Mesendoderm (in vitro differentiated cells): ENCODE results near the gene ROBO1.

Experiments used
- DNase-seq: peaks from one replicate; pipeline ENCODE4 v3.0.0; 2013
- H2AK5ac ChIP-seq: 2 replicates; pipeline ENCODE4 v1.6.1; 2013; ENCODE audit warnings: low read length, inconsistent platforms
- H2BK120ac ChIP-seq: 2 replicates; pipeline ENCODE4 v1.6.1; 2013; ENCODE audit warnings: low read depth, mild to moderate bottlenecking, low read length, moderate library complexity, mixed read lengths
- H2BK15ac ChIP-seq: replicated peaks from 2 replicates; pipeline ENCODE4 v1.6.1; 2013; ENCODE audit warnings: low read depth, mild to moderate bottlenecking, moderate library complexity
- H2BK5ac ChIP-seq: 2 replicates; pipeline ENCODE4 v1.6.1; 2013; ENCODE audit warnings: low read length, inconsistent platforms
- H3K18ac ChIP-seq: 2 replicates; pipeline ENCODE4 v1.6.1; 2013; ENCODE audit warnings: mild to moderate bottlenecking, low read length, mixed read lengths
- H3K23ac ChIP-seq: one replicate; pipeline ENCODE4 v1.6.1; 2013; ENCODE audit warnings: low read length
- H3K27ac ChIP-seq: 2 replicates; pipeline ENCODE4 v1.5.1; 2013; ENCODE audit warnings: low read depth, mild to moderate bottlenecking, inconsistent platforms, low read length, moderate library complexity
- H3K27me3 ChIP-seq: 2 replicates; pipeline ENCODE4 v1.6.1; 2013; ENCODE audit warnings: low read length, control low read depth, mild to moderate bottlenecking, inconsistent platforms; ENCODE audit not compliant: insufficient read depth, poor library complexity
- H3K36me3 ChIP-seq: 2 replicates; pipeline ENCODE4 v1.6.1; 2013; ENCODE audit warnings: low read length, inconsistent platforms; ENCODE audit not compliant: control insufficient read depth, insufficient read depth
- H3K4ac ChIP-seq: one replicate; pipeline ENCODE4 v1.6.1; 2013; ENCODE audit warnings: low read depth, mild to moderate bottlenecking, low read length, moderate library complexity
- H3K4me1 ChIP-seq: 2 replicates; pipeline ENCODE4 v1.6.1; 2013; ENCODE audit warnings: low read depth, low read length, inconsistent platforms; ENCODE audit not compliant: control insufficient read depth
- H3K4me2 ChIP-seq: 2 replicates; pipeline ENCODE4 v1.6.1; 2013; ENCODE audit warnings: low read length
- H3K4me3 ChIP-seq: 2 replicates; pipeline ENCODE4 v1.5.1; 2013; ENCODE audit warnings: mild to moderate bottlenecking, low read length
- H3K56ac ChIP-seq: one replicate; pipeline ENCODE4 v1.6.1; 2013; ENCODE audit warnings: low read length
- H3K79me1 ChIP-seq: 2 replicates; pipeline ENCODE4 v1.6.1; 2013; ENCODE audit warnings: low read length, inconsistent platforms
- H3K79me2 ChIP-seq: 2 replicates; pipeline ENCODE4 v1.6.1; 2013; ENCODE audit warnings: mild to moderate bottlenecking, low read length; ENCODE audit not compliant: control insufficient read depth, insufficient read depth
- H3K9ac ChIP-seq: 2 replicates; pipeline ENCODE4 v1.6.1; 2013; ENCODE audit warnings: low read length, inconsistent platforms
- H4K5ac ChIP-seq: one replicate; pipeline ENCODE4 v1.6.1; 2013; ENCODE audit warnings: low read length
- H4K8ac ChIP-seq: one replicate; pipeline ENCODE4 v1.6.1; 2013; ENCODE audit warnings: low read depth, mild to moderate bottlenecking, control low read depth, low read length, moderate library complexity
- WGBS: extraction: QIAGEN DNeasy Blood & Tissue Kit; methylation state at CpG from one replicate; pipeline ENCODE4 v1.1.7; 2013; ENCODE audit warnings: low lambda C conversion rate, missing lambda C conversion rate; ENCODE audit not compliant: insufficient coverage; ENCODE audit errors: extremely low coverage; 5-methylcytosine and 5-hydroxymethylcytosine counted together

The ROBO1 gene

GRCh38 chr3:78742041-78742440 is 1025.8 kb downstream of the ROBO1 start:
- no peak overlapping the region for H3K4ac ChIP-seq
- no CpG with 5 or more reads among the region's 2 CpGs for WGBS
- H4K5ac ChIP-seq, result no peak overlapping the region
- H3K18ac ChIP-seq, result no peak overlapping the region
- no peak overlapping the region for H3K23ac ChIP-seq
- no peaks in the 10 kb centered on the region for H3K79me2 ChIP-seq
- no peak overlapping the region for H2BK120ac ChIP-seq
- no peak overlapping the region for H3K9ac ChIP-seq
- no peaks in the 10 kb centered on the region for H3K27me3 ChIP-seq
- DNase-seq, result no peak
- no peak overlapping the region for H3K4me3 ChIP-seq
- no peak overlapping the region for H2BK15ac ChIP-seq
- H2AK5ac ChIP-seq, result no peak overlapping the region
- H4K8ac ChIP-seq, result no peak overlapping the region
- no peak overlapping the region for H3K4me2 ChIP-seq
- no peaks in the 10 kb centered on the region for H3K36me3 ChIP-seq
- peaks cover 3% of the 10 kb centered on the region for H3K4me1 ChIP-seq
- H3K79me1 ChIP-seq, result no peaks in the 10 kb centered on the region
- no peak overlapping the region for H3K56ac ChIP-seq
- H2BK5ac ChIP-seq, result no peak overlapping the region
- H3K27ac ChIP-seq, result no peak overlapping the region

- Histone ChIP-seq H2BK120ac (no peak overlapping the region), H3K27ac (no peak overlapping the region), H4K5ac (no peak overlapping the region), H3K4me3 (no peak overlapping the region), H3K4me2 (no peak overlapping the region), H2BK15ac (no peak overlapping the region), H3K79me2 (no peaks in the 10 kb centered on the region), H3K27me3 (no peaks in the 10 kb centered on the region), H3K36me3 (no peaks in the 10 kb centered on the region), H3K56ac (no peak overlapping the region), H3K9ac (no peak overlapping the region), H3K23ac (no peak overlapping the region), H3K79me1 (no peaks in the 10 kb centered on the region), H2BK5ac (no peak overlapping the region), H4K8ac (no peak overlapping the region), H3K18ac (no peak overlapping the region), H2AK5ac (no peak overlapping the region), H3K4me1 (peaks cover 3% of the 10 kb centered on the region), H3K4ac (no peak overlapping the region)
- no CpG with 5 or more reads among the region's 1 CpG for WGBS
- no peak for DNase-seq
Measured at GRCh38 chr3:78741066-78741645, 1026.6 kb downstream of the ROBO1 start.

- H3K4me3 ChIP-seq, result no peak overlapping the region
- H3K27me3 ChIP-seq, result no peaks in the 10 kb centered on the region
- no peak overlapping the region for H3K18ac ChIP-seq
- peaks cover 3% of the 10 kb centered on the region for H3K4me1 ChIP-seq
- whole genome bisulfite sequencing, result no CpG with 5 or more reads among the region's 2 CpGs
- H2BK120ac ChIP-seq, result no peak overlapping the region
- no peak overlapping the region for H2BK5ac ChIP-seq
- H3K79me1 ChIP-seq, result no peaks in the 10 kb centered on the region
- no peak overlapping the region for H3K9ac ChIP-seq
- no peaks in the 10 kb centered on the region for H3K36me3 ChIP-seq
- no peak overlapping the region for H3K23ac ChIP-seq
- no peak overlapping the region for H2AK5ac ChIP-seq
- H4K8ac ChIP-seq, result no peak overlapping the region
- no peak overlapping the region for H3K4me2 ChIP-seq
- no peak for DNase-seq
- H3K56ac ChIP-seq, result no peak overlapping the region
- no peak overlapping the region for H2BK15ac ChIP-seq
- no peak overlapping the region for H3K4ac ChIP-seq
- no peak overlapping the region for H4K5ac ChIP-seq
- no peak overlapping the region for H3K27ac ChIP-seq
- H3K79me2 ChIP-seq, result no peaks in the 10 kb centered on the region
Measured at GRCh38 chr3:78738833-78739232, 1029.0 kb downstream of the ROBO1 start.

GRCh38 chr3:78737988-78738387 is 1029.8 kb downstream of the ROBO1 start:
- no peak for DNase-seq
- Histone ChIP-seq H3K56ac (peak overlapping the region; percentile 15), H3K4ac (no peak overlapping the region), H2BK15ac (no peak overlapping the region), H2BK120ac (no peak overlapping the region), H3K4me1 (peaks cover 3% of the 10 kb centered on the region), H4K8ac (no peak overlapping the region), H3K23ac (no peak overlapping the region), H3K27ac (no peak overlapping the region), H3K9ac (no peak overlapping the region), H3K36me3 (no peaks in the 10 kb centered on the region), H3K4me3 (no peak overlapping the region), H3K4me2 (no peak overlapping the region), H3K27me3 (no peaks in the 10 kb centered on the region), H3K18ac (no peak overlapping the region), H2AK5ac (no peak overlapping the region), H2BK5ac (no peak overlapping the region), H3K79me1 (no peaks in the 10 kb centered on the region), H4K5ac (no peak overlapping the region), H3K79me2 (no peaks in the 10 kb centered on the region)
- no CpG with 5 or more reads among the region's 5 CpGs for WGBS

- no peak overlapping the region for H3K27ac ChIP-seq
Measured at GRCh38 chr3:78736863-78737262, 1030.9 kb downstream of the ROBO1 start.

GRCh38 chr3:78734048-78734637 is 1033.7 kb downstream of the ROBO1 start:
- no peak for DNase-seq
- H3K79me1 ChIP-seq, result no peaks in the 10 kb centered on the region

More at GRCh38 chr3:78736863-78737262, 1030.9 kb downstream of the ROBO1 start:
- Histone ChIP-seq H2BK5ac (no peak overlapping the region), H3K36me3 (no peaks in the 10 kb centered on the region), H3K56ac (no peak overlapping the region), H4K8ac (no peak overlapping the region), H4K5ac (no peak overlapping the region), H3K4ac (no peak overlapping the region), H3K4me3 (no peak overlapping the region), H3K79me2 (no peaks in the 10 kb centered on the region), H3K27me3 (no peaks in the 10 kb centered on the region), H2BK120ac (no peak overlapping the region), H3K79me1 (no peaks in the 10 kb centered on the region), H3K9ac (no peak overlapping the region), H3K4me2 (no peak overlapping the region), H3K18ac (no peak overlapping the region), H2AK5ac (no peak overlapping the region), H3K4me1 (peaks cover 3% of the 10 kb centered on the region), H3K23ac (no peak overlapping the region), H2BK15ac (no peak overlapping the region)
- no peak for DNase-seq
- no CpG with 5 or more reads among the region's 2 CpGs for WGBS

More at GRCh38 chr3:78734048-78734637, 1033.7 kb downstream of the ROBO1 start:
- no peak overlapping the region for H3K23ac ChIP-seq
- no peak overlapping the region for H3K27ac ChIP-seq
- H4K8ac ChIP-seq, result no peak overlapping the region
- no peak overlapping the region for H2BK5ac ChIP-seq
- H3K4me2 ChIP-seq, result no peak overlapping the region
- H2BK15ac ChIP-seq, result no peak overlapping the region
- no peak overlapping the region for H3K9ac ChIP-seq
- no peak overlapping the region for H3K4ac ChIP-seq
- peaks cover 5% of the 10 kb centered on the region for H3K4me1 ChIP-seq
- H4K5ac ChIP-seq, result no peak overlapping the region
- H3K18ac ChIP-seq, result peak overlapping the region; percentile 60
- no peaks in the 10 kb centered on the region for H3K36me3 ChIP-seq
- H3K4me3 ChIP-seq, result no peak overlapping the region
- H3K27me3 ChIP-seq, result no peaks in the 10 kb centered on the region
- H2AK5ac ChIP-seq, result no peak overlapping the region
- H3K79me2 ChIP-seq, result no peaks in the 10 kb centered on the region
- no CpG with 5 or more reads among the region's 3 CpGs for WGBS
- H2BK120ac ChIP-seq, result no peak overlapping the region
- no peak overlapping the region for H3K56ac ChIP-seq
